HUDEP-2 (cell line): ENCODE measurements around the gene ZEB2.

Experiments used
- DNase-seq, 76 experiments: peaks; one replicate each; lab custom pipeline; 2025; ENCODE audit not compliant: unreplicated experiment in 76 of 76; lab: John Stamatoyannopoulos, UW

The ZEB2 gene

DNA sequence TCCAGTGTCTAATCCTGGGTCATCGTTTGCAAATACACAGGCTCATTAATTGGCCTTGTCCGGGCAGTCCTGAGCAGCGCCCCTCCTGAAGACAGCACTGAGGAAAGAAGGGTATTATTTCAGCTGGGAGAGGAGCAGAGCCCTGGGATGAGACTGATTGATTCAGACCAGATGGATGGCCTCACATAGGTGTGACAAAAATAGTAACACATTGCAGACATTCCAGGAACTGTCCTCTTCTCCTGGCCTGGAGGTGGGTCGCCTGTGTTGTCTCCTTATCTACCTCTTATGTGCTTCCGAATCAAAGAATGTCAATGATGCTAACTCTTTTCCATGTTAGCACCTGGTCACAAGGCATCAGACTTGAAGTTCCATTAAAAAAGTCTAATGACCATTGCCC is 45.9 kb downstream of the ZEB2 start:
- DNase-seq = no peak

DNA sequence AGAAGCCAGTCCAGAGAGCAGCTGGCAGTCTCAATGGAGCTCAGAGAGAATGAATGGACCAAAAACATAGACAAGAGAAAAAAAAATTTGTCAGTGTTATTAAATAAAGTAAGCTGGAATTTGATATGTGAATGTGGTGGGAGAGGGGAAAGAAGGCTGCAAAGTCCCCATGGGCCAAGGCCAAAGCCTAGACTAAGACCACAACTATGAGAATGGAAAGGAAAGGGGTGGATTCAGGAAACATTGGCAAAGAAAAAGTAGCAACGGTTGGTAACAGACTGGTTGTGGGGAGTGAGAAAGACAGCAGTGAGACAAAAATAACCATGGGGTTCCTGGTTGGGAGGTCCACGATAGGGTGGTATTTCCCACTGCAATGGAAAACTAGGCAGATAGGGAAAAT is 47.0 kb downstream of the ZEB2 start:
- DNase-seq = no peak

DNA sequence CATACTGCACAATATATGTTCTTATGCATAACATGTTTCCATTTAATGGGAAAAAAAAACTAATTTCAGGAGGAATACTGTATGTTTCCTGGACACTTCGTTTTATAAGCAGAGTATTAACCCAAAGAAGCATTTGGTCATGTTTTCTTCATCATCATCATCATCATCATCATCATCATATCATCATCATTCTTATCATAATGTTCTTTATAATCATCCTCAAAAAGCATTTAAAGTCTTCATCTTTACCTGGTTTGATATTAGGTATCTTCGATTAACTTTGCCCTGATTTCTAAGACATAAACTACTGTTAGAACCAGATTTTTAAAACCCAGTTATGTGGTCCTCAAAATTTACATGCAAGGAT is 47.9 kb downstream of the ZEB2 start:
- DNase-seq = no peak

DNA sequence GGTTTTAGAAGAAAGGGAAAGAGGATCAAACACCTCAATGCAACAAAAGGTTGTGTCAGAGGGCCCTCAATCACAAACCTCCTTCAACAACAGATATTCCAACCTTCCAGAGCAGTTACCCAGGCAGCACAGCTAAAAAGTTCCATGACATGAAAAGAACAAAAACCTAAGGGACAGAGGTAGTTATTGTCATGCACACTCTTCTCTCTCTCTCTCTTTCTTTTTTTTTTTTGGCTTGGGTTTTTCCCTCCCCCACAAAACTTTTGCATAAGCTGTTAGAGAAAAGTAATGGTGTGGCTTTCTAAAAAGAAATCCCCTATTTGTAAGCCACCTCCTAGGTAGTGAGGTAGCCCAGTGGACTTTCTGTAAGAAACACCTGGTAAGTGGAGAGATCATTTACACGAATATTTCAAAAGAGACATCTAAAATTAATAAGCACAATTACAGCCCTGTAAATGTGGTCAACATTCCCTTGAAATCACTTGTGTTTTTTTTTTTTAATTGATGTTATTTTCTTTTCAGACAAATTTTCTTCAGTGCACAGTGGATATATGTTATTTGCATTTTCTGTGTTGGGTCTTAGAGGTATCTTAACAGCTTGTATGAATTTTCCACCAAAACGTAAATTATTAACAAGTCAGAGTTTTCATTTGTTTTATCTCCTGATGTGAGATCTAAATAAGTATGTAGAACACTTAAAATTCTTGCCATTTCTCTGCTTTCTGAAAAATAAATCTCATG is 48.4 kb downstream of the ZEB2 start:
- DNase-seq = no peak

DNA sequence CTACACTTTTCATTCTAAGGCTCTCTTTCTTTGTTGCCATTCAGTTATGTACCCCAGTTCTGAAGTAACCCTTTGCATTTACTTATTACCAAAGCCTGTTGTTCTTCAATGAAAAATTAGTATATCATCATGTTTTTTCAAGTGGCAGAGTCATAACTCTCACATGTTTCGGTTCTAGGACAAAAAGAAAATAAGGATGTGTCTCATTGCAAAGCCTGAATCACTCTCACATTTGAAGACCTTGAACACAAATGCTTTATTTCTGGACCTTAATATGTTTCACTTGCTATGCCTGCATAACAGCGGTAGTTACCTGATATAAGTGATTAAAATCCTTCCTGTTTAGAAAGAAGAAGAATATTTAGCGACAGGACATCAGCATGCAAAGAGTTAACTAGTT is 49.1 kb downstream of the ZEB2 start:
- DNase-seq = no peak

DNA sequence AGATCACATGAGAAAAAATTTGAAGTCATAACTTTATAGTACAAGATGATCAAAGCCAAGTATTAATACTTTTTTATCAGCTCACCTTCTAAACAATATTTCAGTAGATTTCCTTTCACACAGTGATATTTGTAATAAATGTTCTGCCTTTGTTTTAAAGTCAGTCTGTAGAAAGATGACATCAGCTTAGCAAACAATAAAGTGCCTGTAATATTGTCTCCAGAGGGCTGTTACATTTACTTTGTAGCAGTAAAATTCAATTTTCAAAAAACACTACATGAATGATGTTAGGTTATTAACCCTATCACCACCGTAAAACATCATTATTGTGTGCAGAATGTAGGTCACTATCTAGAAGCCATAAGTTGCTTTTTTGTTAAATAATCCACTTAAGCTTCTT is 49.6 kb downstream of the ZEB2 start:
- no peak for DNase-seq

DNA sequence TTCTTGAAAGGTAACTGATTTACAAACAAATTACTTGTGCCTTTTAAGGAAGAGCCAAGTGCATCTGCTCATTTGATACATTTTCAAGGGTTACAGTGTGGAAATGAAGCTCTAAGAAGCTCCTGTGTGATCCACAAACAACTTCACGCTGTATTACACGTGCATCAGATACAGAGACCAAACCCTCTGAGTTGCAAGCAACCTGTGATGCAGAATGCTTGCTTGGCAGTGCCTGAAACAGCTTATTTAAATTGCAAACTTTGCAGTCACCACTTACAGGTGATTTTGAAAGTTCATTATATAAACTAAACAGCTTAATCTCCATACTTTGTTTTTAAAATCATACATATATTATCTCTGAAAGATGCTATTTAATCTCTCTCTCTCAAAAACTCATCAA is 50.1 kb downstream of the ZEB2 start:
- DNase-seq = no peak

DNA sequence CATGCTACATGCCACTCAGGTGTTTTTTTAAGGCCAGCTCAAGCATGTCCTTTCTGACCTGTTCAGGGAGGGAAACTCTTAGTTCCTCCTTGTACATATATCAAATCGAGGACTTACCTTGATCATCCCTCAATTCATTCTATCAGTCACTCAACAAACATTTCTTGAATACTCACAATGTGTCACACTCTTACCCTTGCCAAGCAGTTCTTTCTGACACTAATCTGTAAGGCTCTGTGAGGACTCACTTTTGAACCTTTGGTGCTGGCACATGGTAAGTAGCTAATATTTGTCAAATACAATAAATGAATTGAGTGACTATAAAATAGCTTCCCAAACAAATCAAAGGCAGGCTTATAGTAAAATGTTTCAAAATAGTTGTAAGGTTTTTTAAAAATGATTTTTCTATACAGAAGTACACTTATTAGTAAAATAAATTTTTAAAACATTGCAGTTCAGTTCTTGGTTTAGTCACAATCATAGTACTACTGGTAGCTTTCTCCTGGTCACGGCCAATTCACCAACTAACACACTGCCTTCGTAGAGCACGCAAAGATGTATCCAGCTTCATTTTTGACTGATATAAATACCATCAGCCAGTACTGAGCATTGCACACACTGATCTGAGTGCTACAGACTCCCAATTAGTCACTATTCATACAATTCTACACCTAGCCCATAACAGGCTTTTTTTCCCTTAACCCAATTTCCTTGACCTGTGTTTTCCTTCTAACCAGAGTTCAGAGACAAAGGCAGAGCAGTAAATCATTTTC is 50.9 kb downstream of the ZEB2 start:
- no peak for DNase-seq

DNA sequence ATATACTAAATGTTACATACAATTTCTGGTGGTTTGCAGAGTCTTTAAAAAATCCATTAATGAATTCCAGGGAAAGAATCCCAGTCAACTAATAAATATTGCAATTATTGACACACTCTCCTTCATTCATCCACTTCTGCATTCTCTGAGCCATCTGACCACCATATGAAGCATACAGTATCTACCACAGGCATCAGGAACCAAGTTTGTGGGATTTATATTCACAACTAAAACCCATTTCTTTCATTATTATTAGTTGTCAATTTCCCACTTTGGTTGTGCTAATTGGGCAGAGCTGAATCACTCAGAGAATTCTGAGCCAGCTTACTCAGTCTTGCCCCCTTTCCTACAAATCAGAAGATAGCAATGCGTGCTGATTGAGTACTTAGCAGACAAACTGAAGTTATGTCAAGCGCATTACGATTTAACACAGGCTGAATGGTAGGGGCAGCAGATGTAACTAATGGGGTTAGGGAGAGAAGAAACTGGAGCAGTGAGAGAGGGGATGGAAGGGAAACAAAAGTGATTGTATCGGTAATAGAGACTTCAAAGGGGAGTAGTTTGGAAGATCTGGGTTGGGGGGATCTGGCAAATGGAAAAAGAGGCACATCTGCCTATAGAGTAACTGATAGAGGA is 52.3 kb downstream of the ZEB2 start:
- DNase-seq = no peak

DNA sequence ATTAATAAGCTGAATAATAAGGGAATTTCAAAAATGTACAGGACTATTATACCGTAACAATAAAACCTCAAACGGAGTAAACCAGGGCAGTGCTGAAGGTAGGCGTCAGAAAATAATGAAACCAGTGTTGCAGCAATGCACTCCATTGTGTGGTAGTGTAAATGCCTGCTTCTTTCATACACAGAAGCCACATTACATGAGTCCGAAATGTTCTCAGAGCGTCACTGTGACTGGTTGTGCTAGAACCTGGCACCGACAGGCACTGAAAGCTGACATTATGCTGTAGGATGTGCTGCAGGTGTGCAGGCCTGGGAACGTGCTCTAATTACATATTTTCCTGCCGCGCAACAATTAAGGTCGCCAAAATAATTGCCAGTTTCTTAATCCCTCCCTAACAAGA is 53.3 kb downstream of the ZEB2 start:
- no peak for DNase-seq

DNA sequence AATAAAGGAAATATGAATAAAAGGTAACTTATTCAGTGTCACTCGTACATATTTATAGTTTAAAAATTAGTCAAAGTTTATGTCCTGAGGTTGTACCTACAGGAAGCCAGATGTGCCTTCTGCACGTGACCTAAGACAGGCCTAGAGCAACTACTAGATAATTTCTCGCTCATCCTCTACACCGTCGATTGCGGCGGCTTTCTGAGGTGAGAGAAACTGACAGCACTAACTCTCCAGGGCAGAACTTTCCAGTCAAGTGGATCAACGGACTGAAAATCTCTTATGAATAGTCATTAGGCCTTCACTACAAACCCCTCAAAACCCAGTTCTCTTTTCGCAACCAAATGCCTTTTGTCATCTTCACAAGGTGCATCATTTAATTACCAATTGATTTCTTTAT is 54.2 kb downstream of the ZEB2 start:
- DNase-seq = no peak

DNA sequence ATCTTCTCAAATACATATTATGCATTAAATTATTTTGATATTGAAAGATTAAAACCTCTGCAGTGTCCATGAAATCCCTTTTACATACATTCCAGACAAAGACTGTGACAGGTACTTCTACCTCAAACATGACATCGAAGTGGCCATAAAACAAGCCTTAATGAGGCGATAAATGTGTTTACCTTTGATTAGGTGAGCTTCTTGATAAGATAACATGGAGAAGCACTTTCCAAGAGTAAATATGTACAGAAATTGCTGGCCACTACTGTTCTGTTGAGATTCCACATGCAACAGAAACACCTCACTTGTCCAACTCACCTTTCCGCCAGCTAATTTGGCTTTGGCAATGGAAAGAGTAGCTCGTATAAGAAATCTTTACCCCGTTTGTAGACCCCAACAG is 55.2 kb downstream of the ZEB2 start:
- DNase-seq = no peak

DNA sequence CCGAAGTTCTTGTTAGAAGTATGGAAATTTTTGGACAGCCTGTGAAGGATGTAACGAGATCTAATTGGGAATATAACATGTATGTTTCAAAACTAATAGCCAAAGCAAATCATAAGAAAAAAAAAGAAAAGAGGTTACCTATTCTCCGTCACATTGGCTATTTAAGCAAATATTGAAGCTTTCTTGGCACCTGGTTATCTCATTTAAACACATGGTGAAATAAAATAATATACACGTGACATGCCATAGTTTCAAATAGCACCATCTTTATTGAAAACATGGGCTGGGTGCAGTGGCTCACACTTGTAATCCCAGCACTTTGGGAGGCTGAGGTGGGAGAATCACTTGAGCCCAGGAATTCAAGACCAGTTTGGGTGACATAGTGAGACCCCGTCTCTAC is 56.7 kb downstream of the ZEB2 start:
- DNase-seq = no peak

DNA sequence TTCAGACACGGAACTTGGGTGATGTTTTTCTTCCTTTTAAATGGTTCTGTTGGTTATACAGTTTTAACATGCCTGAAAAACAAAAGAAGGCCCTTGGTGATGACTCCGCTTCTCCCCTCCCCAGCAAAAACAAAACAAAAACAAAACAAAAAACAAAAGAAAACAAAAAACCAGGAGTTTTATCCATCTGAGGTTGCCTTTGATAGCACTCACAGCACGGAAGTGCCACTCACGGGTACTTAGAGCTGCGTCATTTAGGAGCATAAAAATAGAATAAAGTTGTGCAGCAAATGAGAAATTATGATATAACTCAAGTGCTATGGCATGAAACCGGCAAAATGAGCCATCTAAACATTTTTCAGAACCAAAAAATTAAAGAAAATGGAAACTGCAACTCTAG is 57.7 kb downstream of the ZEB2 start:
- DNase-seq = no peak

DNA sequence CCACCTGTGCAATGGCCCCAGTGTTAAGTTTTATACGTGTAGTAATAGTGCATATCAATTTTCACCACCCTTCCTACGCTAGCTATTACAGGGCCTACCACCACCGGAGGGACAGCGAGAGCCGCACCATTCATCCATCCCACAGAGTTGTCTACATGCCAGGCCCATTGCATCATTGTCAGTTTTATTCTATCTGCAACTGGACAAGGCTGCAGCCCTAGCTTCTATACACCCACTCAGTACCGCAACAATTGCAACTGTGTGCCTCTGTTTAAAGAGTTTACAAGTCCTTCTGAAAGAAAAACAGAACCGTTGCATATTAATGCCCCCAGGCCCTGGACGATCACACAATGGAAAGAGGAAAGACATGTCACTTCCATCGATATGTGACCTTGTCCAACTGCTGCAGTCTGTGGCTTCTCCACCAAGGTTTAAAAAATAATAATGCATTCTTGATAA is 58.6 kb downstream of the ZEB2 start:
- peak in 1 of 76 experiments; percentile 9 for DNase-seq

DNA sequence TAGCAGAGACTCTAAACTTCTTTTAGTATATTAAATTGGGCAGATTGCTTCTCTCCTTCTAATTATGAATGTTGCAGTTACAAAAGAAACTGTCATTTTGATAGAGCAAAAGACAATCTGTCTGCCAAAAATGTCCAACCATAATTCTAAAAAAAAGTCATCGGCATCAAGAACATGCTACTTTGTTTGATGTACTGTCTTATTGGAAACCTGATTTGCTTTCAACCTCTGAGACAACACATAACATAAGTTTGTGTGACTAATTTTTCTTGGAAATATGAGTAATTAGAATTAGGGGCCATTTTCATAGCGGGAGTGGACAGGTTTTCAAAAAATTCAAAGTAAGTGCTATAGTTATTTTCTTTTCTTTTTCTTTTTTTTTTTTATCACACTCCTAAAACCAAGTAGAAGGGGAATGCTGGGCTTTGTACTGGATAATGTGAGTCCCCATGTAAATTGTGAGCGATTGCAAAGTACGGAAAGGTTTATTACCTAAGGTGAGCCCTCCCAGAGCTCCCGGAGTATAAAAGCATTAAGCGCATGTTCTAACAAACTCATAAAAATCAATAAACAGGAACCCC is 59.1 kb downstream of the ZEB2 start:
- DNase-seq = no peak

DNA sequence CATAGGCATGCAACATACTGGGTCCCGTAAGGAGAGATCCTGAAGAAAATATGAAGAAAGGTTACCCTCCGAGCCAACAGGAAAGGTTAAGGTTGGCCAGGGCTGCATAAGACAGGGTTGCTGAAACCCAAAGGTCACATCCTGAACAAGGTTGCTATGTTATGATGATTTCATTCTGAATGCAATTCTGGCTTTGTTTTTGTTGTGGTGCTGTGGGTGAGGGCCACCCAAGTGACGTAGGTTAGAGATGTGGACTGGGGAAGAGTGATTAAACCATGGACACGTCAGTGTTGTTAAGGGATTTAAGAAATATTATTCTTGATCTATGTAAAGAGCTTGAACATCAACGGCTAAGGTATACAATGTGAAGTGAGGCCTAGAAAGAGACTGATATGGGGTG is 60.0 kb downstream of the ZEB2 start:
- DNase-seq = no peak

DNA sequence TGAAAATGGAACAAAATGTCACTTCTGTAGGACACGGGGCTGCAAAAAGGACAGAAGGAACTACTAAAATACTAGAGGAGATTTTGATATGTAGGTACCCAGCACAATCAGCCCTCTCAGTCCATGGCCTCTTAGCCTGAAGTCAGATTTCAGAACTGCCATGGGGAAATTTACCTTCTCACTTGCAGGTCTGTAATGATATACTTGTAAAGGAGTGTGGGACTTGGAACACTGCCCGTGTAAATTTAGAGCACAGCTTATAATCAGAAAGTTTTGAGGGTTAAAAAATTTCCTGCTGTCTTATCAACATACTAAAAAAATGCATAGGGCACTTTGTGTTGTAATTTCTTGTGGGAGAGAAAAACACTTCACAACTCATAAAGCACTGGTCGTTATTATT is 60.6 kb downstream of the ZEB2 start:
- DNase-seq = no peak

DNA sequence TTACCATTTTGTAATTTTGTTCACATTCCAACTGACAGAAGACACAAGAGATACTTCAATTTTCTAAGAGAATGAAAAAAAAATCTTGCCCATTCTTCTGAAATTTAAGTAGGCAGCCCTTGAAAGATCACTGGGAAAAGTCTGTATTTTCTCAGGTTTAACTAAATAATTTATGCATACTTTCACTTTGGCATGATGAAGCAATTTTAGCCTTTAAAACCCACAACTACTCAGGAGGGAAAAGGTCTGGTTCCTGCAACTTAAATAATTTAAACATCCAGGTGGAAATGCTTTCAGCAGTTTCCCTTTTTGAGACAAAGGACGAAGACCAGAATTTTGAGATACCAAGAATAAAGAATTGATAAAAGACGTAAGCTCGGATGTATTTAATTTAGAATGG is 61.4 kb downstream of the ZEB2 start:
- no peak for DNase-seq

DNA sequence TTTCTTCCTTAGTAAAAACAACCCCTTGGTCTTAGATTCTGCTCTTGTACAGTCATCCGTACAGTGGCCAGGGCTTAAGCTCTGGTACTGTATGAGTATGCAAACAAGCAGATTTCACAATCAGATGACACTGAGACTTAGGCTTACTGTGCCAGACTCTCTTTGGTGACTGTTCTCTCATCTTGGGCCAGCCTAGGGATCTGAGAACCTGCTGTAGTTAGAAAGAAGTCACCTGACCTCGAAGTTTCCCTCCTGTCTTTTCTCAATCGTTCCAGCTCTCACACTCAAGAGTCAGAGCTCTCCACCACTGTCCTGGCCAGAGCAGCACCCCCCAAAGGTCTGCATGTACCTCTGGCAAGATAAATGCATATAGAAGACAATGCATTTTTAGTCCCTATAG is 63.2 kb downstream of the ZEB2 start:
- peak in 14 of 76 experiments; percentile 8 to 48 (median 26) for DNase-seq

DNA sequence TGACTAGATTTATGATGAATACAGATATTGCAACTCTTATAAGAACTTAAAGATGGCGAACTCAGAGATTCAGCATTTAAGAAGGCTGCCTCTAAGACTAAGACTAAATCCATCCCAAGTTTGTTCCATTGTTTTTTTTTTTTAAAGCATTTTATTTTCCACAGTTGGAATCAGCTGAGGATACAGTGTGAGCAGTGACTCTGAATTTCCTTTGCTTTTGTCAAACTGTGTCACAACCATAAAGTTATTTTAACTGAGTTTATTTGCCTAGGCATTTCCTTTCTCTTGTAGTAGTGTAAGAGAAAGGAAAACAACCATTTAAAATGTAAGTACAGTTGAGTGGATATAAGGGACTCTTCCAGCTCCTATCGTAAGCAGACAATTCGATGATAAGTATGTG is 63.9 kb downstream of the ZEB2 start:
- no peak for DNase-seq
